ENCODE measurements around the gene INPP1.

INPP1 gene

GRCh38 chr2:190408538-190409271, 65.3 kb downstream of the INPP1 start:
- DNase-seq (ENCODE audit: low read depth), result no peak

GRCh38 chr2:190409616-190410015, 66.2 kb downstream of the INPP1 start:
- DNase-seq (ENCODE audit: low read depth), result no peak

- DNase-seq (ENCODE audit: low read depth), result no peak
These were observed 66.8 kb downstream of the INPP1 start for GRCh38 chr2:190410166-190410565.

GRCh38 chr2:190412966-190413365, 69.6 kb downstream of the INPP1 start:
- no peak for DNase-seq (ENCODE audit: low read depth)

- DNase-seq (ENCODE audit: low read depth), result no peak
These were observed 70.0 kb downstream of the INPP1 start for GRCh38 chr2:190413421-190413820.

- no peak for DNase-seq (ENCODE audit: low read depth)
These were observed 71.9 kb downstream of the INPP1 start for GRCh38 chr2:190415251-190415650.

GRCh38 chr2:190415794-190416775, 72.7 kb downstream of the INPP1 start:
- DNase-seq (ENCODE audit: low read depth), result no peak

- no peak for DNase-seq (ENCODE audit: low read depth)
These were observed 73.9 kb downstream of the INPP1 start for GRCh38 chr2:190417045-190417842.

- DNase-seq (ENCODE audit: low read depth), result no peak
These were observed 75.3 kb downstream of the INPP1 start for GRCh38 chr2:190418727-190419126.

GRCh38 chr2:190420801-190421200, 77.4 kb downstream of the INPP1 start:
- DNase-seq (ENCODE audit: low read depth), result no peak

Measured in non-pigmented ciliary epithelial cell (primary cell).